B cell (primary cell): ENCODE data around the gene MYADML2. TPM values are rescaled to one million over a fixed set of nuclear protein-coding genes. Genes with fewer than 3 reads are reported as not detected.

ENCODE experiments used
- ATAC-seq: fragments of 200-7000 bp; cut with Tn5 transposase; one replicate; pipeline ENCODE4 v1.10.0; 2021; ENCODE audit warnings: low read depth, mild to moderate bottlenecking, moderate number of reproducible peaks, moderate library complexity
- CTCF ChIA-PET: fragments of 350-600 bp; sonication (Branson Sonifier 250); formaldehyde crosslinking; loops from one replicate; lab custom pipeline; 2021; ENCODE audit warnings: antibody characterized with exemption, inconsistent platforms; lab: Charles Lee
- POLR2A ChIA-PET: fragments of 350-600 bp; sonication (Branson Sonifier 250); formaldehyde crosslinking; loops from one replicate; lab custom pipeline; 2021; ENCODE audit warnings: antibody characterized with exemption; lab: Charles Lee
- DNase-seq: peaks from one replicate; pipeline ENCODE4 v3.0.0; 2013
- H2AFZ ChIP-seq: 2 replicates; pipeline ENCODE4 v1.6.1; 2012; ENCODE audit warnings: mild to moderate bottlenecking, low read depth, low read length; ENCODE audit not compliant: insufficient read depth, poor library complexity, severe bottlenecking
- H3K27ac ChIP-seq, 2 donors: 1 replicate in 1 of 2; 2 replicates in 1 of 2; pipeline ENCODE4 v1.5.1; 2012 to 2013; ENCODE audit warnings: low read length in 2 of 2, mild to moderate bottlenecking in 2 of 2, moderate library complexity in 1 of 2
- H3K27me3 ChIP-seq, 4 experiments: fragments of 200-600 bp in 1 of 4; sonication (generic) in 1 of 4; replicated peaks in 1 of 4; 1 replicate in 2 of 4; 2 replicates in 2 of 4; pipeline versions ENCODE4 v1.6.1 to v1.7.0; 2013 to 2016; ENCODE audit warnings: low read length in 3 of 4, mild to moderate bottlenecking in 2 of 4, mixed read lengths in 1 of 4, moderate library complexity in 1 of 4; ENCODE audit not compliant: insufficient read depth in 4 of 4, control insufficient read depth in 3 of 4; ENCODE audit errors: control extremely low read depth in 1 of 4
- H3K36me3 ChIP-seq, 2 experiments: replicated peaks in 1 of 2; 1 replicate in 1 of 2; 2 replicates in 1 of 2; pipeline versions ENCODE4 v1.6.1 to v1.7.1; 2013; ENCODE audit warnings: low read length in 1 of 2; ENCODE audit not compliant: insufficient read depth in 2 of 2, control insufficient read depth in 1 of 2; ENCODE audit errors: control extremely low read depth in 1 of 2, extremely low read depth in 1 of 2
- H3K4me1 ChIP-seq, 2 donors: fragments of 200-600 bp in 1 of 2; sonication (generic) in 1 of 2; 1 replicate in 1 of 2; 2 replicates in 1 of 2; pipeline versions ENCODE4 v1.5.1 to v1.6.1; 2013 to 2017; ENCODE audit warnings: low read length in 2 of 2; ENCODE audit not compliant: control insufficient read depth in 2 of 2, insufficient read depth in 2 of 2
- H3K4me2 ChIP-seq: replicated peaks from 2 replicates; pipeline ENCODE3; 2012; ENCODE audit warnings: mild to moderate bottlenecking, low read depth, low read length; ENCODE audit not compliant: poor library complexity, severe bottlenecking
- H3K4me3 ChIP-seq, 5 experiments: fragments of 200-600 bp in 1 of 5; sonication (generic) in 1 of 5; 1 replicate in 3 of 5; 2 replicates in 2 of 5; pipeline versions ENCODE4 v1.5.1 to v1.7.0; 2011 to 2016; ENCODE audit warnings: low read length in 4 of 5, mild to moderate bottlenecking in 4 of 5, low read depth in 2 of 5, control low read depth in 1 of 5, moderate library complexity in 1 of 5; ENCODE audit not compliant: insufficient read depth in 1 of 5; ENCODE audit errors: control extremely low read depth in 1 of 5, extremely low read depth in 1 of 5
- H3K79me2 ChIP-seq: fragments of 200-600 bp; sonication (generic); one replicate; pipeline ENCODE4 v1.6.0; 2016; ENCODE audit warnings: low read length; ENCODE audit not compliant: control insufficient read depth, insufficient read depth
- H3K9ac ChIP-seq: fragments of 200-600 bp; sonication (generic); 2 replicates; pipeline ENCODE4 v1.6.1; 2017; ENCODE audit warnings: mild to moderate bottlenecking, low read length, moderate library complexity
- H3K9me3 ChIP-seq, 3 donors: one replicate each; pipeline versions ENCODE4 v1.6.1 to v1.7.1; 2013; ENCODE audit warnings: low read length in 2 of 3; ENCODE audit not compliant: control insufficient read depth in 2 of 3, insufficient read depth in 1 of 3; ENCODE audit errors: control extremely low read depth in 1 of 3
- H4K20me1 ChIP-seq: 2 replicates; pipeline ENCODE4 v1.6.0; 2012; ENCODE audit warnings: mild to moderate bottlenecking, low read length; ENCODE audit not compliant: insufficient read depth, control insufficient read depth, poor library complexity, severe bottlenecking
- H3K27ac Mint-ChIP-seq: one replicate; pipeline ENCODE4 v1.8.0; 2021; ENCODE audit warnings: mixed read lengths
- H3K27me3 Mint-ChIP-seq: one replicate; pipeline ENCODE4 v1.8.0; 2021; ENCODE audit warnings: mixed read lengths
- H3K4me1 Mint-ChIP-seq: one replicate; pipeline ENCODE4 v1.8.0; 2021; ENCODE audit warnings: mixed read lengths
- H3K4me3 Mint-ChIP-seq: one replicate; pipeline ENCODE4 v1.8.0; 2021; ENCODE audit warnings: mixed read lengths
- H3K9me3 Mint-ChIP-seq: one replicate; pipeline ENCODE4 v1.8.0; 2022; ENCODE audit warnings: mixed read lengths; ENCODE audit not compliant: insufficient read depth
- CTCF ChIP-seq: fragments of 200-600 bp; IDR thresholded peaks from one replicate; pipeline ENCODE4 v1.8.0; 2022; ENCODE audit warnings: antibody characterized with exemption, mild to moderate bottlenecking
- EZH2 ChIP-seq: IDR thresholded peaks from 2 replicates; pipeline ENCODE4 v1.6.1; 2012; ENCODE audit warnings: borderline replicate concordance, low read depth, mild to moderate bottlenecking, moderate library complexity, low read length; ENCODE audit not compliant: insufficient read depth, poor library complexity, severe bottlenecking
- WGBS: methylation state at CpG from one replicate; pipeline ENCODE4 v1.1.5; 2013; ENCODE audit warnings: missing lambda C conversion rate; ENCODE audit not compliant: insufficient coverage; 5-methylcytosine and 5-hydroxymethylcytosine counted together
- intact Hi-C: fragments of 100-400 bp; cut with micrococcal nuclease; formaldehyde crosslinking; loops from one replicate; pipeline ENCODE4 v1.10.0; 2022
- polyA plus RNA-seq: library from polyadenylated mRNA; depleted of rRNA; stranded (reverse); fragments of >200 nt; gene quantifications from 2 replicates; pipeline ENCODE4 v1.2.3, GENCODE V29; 2012
- total RNA-seq, 2 donors: library from RNA; stranded (reverse); fragments of 120-200 nt in 1 of 2; gene quantifications; 1 replicate in 1 of 2; 2 replicates in 1 of 2; pipeline versions ENCODE4 v1.2.3 to v1.2.4, GENCODE V29; 2013 to 2022

MYADML2 gene
- total and polyA plus RNA-seq, 2 donors (not counting 1 experiment from before 2014, with no cell fraction given): not detected

- Mint-ChIP-seq H3K9me3 (no peaks in the 10 kb centered on the region), H3K4me1 (peaks cover 1% of the 10 kb centered on the region), H3K27ac (no peak overlapping the region), H3K4me3 (no peak overlapping the region), H3K27me3 (peaks cover 18% of the 10 kb centered on the region)
- Histone ChIP-seq H3K27ac (no peak overlapping the region), H3K9ac (no peak overlapping the region), H3K4me3 (no peak overlapping the region), H2AFZ (no peak overlapping the region), H3K9me3 (peaks cover 0 to 10% (median 0%) of the 10 kb centered on the region in 3 donors), H3K4me1 (peaks cover 10 to 11% of the 10 kb centered on the region in 2 donors), H3K36me3 (no peaks in the 10 kb centered on the region), H3K4me2 (no peak overlapping the region), H3K27me3 (peaks cover 0 to 48% (median 22%) of the 10 kb centered on the region in 4 experiments), H4K20me1 (no peaks in the 10 kb centered on the region), H3K79me2 (no peaks in the 10 kb centered on the region)
- no peak for ATAC-seq
- TF ChIP-seq EZH2 (no peak), CTCF (no peak)
- ChIA-PET POLR2A (no interaction called here), CTCF (interaction anchor here (0.6 to 1.3 kb wide), 3 partner anchors 11 to 316 kb away, joined by 3 to 4 read pairs (median 4); no protein-coding TSS in a partner anchor)
- no peak for DNase-seq
- WGBS: over 99% methylated on average over 18 of the region's 26 CpGs
- intact Hi-C loops: no loop called here
Observed at GRCh38 chr17:81955058-81955681, 8.1 kb upstream of the MYADML2 start.
